GM10847 (cell line): ENCODE measurements around the gene ZNF19.

Experiments used
- POLR2A ChIP-seq: IDR thresholded peaks from 2 replicates; pipeline ENCODE4 v1.6.1; 2011; ENCODE audit not compliant: insufficient read length; ENCODE audit errors: extremely low read depth

ZNF19 gene

GRCh38 chr16:71431991-71432390 lies 57.1 kb downstream of the ZNF19 start:
- no peak for TF ChIP-seq POLR2A

- no peak for TF ChIP-seq POLR2A
Measured at GRCh38 chr16:71431176-71431575, 57.9 kb downstream of the ZNF19 start.

- no peak for TF ChIP-seq POLR2A
Measured at GRCh38 chr16:71430744-71431143, 58.4 kb downstream of the ZNF19 start.

- no peak for TF ChIP-seq POLR2A
Measured at GRCh38 chr16:71429581-71429980, 59.5 kb downstream of the ZNF19 start.

GRCh38 chr16:71428883-71429282 lies 60.2 kb downstream of the ZNF19 start:
- TF ChIP-seq POLR2A, result no peak

- TF ChIP-seq POLR2A, result no peak
Measured at GRCh38 chr16:71428385-71428784, 60.7 kb downstream of the ZNF19 start.

- TF ChIP-seq POLR2A, result no peak
Measured at GRCh38 chr16:71426880-71427615, 62.1 kb downstream of the ZNF19 start.

GRCh38 chr16:71426069-71426879 lies 62.9 kb downstream of the ZNF19 start:
- TF ChIP-seq POLR2A, result no peak

GRCh38 chr16:71425746-71426068 lies 63.4 kb downstream of the ZNF19 start:
- no peak for TF ChIP-seq POLR2A

GRCh38 chr16:71424626-71425025 lies 64.5 kb downstream of the ZNF19 start:
- no peak for TF ChIP-seq POLR2A

- TF ChIP-seq POLR2A, result no peak
Measured at GRCh38 chr16:71423865-71424264, 65.3 kb downstream of the ZNF19 start.
